ENCODE measurements around the gene AP4M1. TPM values are rescaled to one million over a fixed set of nuclear protein-coding genes. Genes with fewer than 3 reads are reported as not detected.

Gene AP4M1
- total RNA-seq, 4 donors from 2014 or later: 5.0 to 52.0 (median 33.6) TPM

DNA sequence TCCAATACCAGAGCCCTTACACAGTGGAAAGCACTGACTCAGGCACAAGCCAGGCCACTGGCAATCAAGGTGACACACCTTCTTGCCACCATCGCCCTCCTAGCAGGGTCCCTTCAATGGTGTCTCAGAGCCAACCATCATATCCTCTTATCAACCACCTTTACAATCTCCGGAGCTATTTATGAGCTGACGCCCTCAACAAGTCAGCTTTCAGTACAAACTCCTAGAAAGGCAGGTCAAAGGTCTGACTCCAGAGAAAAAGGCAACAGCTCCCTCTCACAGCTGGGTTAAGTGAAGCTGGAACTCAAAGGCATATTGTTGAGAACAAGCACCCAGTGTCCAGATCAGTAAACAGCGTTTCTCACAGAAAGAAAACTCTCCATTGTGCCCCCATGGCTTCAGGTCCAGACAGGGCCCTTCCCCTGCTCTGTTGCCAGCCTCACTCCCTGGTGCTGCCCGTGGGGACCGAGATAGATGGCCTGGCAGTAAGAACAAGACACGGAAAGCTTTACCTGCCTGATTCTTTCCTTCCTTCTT, 22.4 kb upstream of the AP4M1 start:
- no peak overlapping the region for H3K4me3 ChIP-seq
- no peak overlapping the region for H3K27ac ChIP-seq
- H3K36me3 ChIP-seq: no peaks in the 10 kb centered on the region
- TF ChIP-seq CTCF (IDR thresholded peaks at IDR 0.05) (no peak), POLR2A (IDR thresholded peaks at IDR 0.05) (no peak)
- no peak for DNase-seq
- no peaks in the 10 kb centered on the region for H3K9me3 ChIP-seq
- H3K27me3 ChIP-seq: no peaks in the 10 kb centered on the region
- H3K4me1 ChIP-seq: no peaks in the 10 kb centered on the region
- intact Hi-C loops (cut with DNase I; ENCODE audit: low total_unique reads): no loop called here

DNA sequence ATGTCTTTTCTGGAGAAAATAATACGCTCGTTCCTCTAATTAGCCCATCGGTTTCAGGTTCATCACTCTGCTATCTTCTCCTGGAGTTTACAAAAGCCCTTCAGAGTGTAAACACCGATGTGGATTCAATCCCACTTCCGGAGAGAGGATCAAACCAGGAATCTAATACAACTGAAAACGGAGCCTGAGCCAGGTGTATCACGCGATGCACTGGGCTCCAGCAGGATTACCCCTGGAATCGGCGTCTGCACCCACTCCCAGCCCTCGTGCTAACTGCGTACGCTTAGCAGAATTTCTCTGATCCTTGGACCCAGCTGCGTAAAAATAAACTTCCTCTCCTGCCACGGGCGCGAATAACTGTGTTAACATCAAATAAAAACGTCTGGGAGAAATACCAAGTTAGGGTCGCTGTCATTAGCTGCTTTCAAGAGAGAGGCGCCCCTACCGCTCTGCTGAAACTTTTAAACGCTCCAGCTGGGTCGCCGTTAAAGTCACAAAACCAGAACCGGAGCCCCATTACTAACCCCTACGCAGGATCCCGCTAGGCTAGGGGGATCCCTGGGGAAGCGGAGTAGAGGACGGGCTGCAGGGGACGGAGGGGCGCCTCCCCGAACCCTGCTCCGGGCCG, 20.4 kb upstream of the AP4M1 start:
- intact Hi-C loops (cut with DNase I; ENCODE audit: low total_unique reads): loop anchor here (2.0 kb wide), 1 partner anchor 46 kb away; the partner anchor contains the start of gene MBLAC1
- H3K4me1 ChIP-seq: no peaks in the 10 kb centered on the region
- no peak for DNase-seq

DNA sequence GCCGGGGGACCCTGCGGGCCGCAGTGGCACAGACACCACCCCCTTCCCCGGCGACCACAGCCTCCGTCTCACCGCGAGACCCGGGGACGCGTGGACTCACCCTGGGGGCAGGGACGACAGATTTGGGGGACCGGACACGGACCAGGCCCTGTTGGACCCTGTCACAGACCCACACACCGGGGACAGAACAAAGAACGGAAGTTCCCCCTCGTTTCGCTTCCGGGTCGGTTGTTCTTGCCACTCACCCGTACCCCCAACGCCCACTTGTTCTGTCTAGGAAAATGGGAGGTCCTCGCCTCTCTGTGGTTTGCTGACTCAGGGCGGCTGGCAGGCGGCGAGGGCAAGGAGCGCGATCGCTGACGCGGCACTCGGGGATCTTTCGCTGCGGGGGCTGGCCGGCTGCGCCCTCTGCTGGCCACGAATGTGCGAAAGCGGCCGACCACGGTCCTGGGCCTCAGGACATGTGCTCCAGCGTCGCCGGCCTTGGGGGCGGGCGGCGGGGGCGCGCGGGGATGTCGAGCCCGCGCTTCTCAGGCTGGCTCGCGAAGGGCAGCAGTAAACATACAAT, 19.8 kb upstream of the AP4M1 start, which contains the start of gene ZNF3:
Gene ZNF3 (minus strand): TSS at position 189 of the 568 bp plus-strand sequence. CDS start 4,366 bp downstream, outside the sequence.
- Histone ChIP-seq H3K9me3 (no peaks in the 10 kb centered on the region), H3K36me3 (no peaks in the 10 kb centered on the region), H3K4me3 (peak within 1 kb of the TSS; percentile 75 to 97), H3K27ac (peak within 1 kb of the TSS; percentile 73 to 84), H3K4me1 (no peaks in the 10 kb centered on the region), H3K27me3 (no peaks in the 10 kb centered on the region)
- DNase-seq: peak; percentile 98 to 99
- intact Hi-C loops (cut with DNase I; ENCODE audit: low total_unique reads): loop anchor here (2.0 kb wide), 1 partner anchor 45 kb away; the partner anchor contains the start of gene MBLAC1
- TF ChIP-seq POLR2A (IDR thresholded peaks at IDR 0.05): peak; percentile 35 to 75
- TF ChIP-seq CTCF (IDR thresholded peaks at IDR 0.05): peak; percentile 95 to 98 (median 96)

More for the DNA sequence above, 20.4 kb upstream of the AP4M1 start:
- H3K4me3 ChIP-seq: peak overlapping the region; percentile 75 to 97
- no peaks in the 10 kb centered on the region for H3K36me3 ChIP-seq
- H3K9me3 ChIP-seq: no peaks in the 10 kb centered on the region
- TF ChIP-seq POLR2A (IDR thresholded peaks at IDR 0.05): no peak
- TF ChIP-seq CTCF (IDR thresholded peaks at IDR 0.05): no peak
- H3K27me3 ChIP-seq: no peaks in the 10 kb centered on the region
- peak overlapping the region; percentile 73 to 84 for H3K27ac ChIP-seq

DNA sequence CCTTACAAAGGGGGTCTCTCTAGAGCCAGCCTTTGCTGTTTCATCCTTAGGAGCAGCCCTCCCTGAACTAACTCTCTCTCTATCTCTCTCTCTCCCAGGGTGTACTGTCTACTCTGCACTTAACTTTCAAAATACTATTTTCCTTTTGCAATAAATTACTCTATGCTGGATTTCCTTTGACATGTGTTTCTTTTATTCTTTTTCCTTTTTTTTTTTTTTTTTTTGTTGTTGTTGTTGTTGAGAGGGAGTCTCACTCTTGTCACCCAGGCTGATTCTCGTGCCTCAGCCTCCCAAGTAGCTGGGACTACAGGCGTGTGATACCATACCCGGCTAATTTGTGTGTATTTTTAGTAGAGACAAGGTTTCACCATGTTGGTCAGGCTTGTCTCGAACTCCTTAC, 18.5 kb upstream of the AP4M1 start:
- TF ChIP-seq POLR2A (IDR thresholded peaks at IDR 0.05): no peak
- no peak for TF ChIP-seq CTCF (IDR thresholded peaks at IDR 0.05)
- peak overlapping the region in 1 of 2 donors; percentile 71 for H3K27ac ChIP-seq
- peaks cover 0 to 5% of the 10 kb centered on the region in 2 donors for H3K4me1 ChIP-seq
- H3K9me3 ChIP-seq: no peaks in the 10 kb centered on the region
- DNase-seq: no peak
- H3K36me3 ChIP-seq: no peaks in the 10 kb centered on the region
- no peak overlapping the region for H3K4me3 ChIP-seq
- H3K27me3 ChIP-seq: no peaks in the 10 kb centered on the region
- intact Hi-C loops (cut with DNase I; ENCODE audit: low total_unique reads): no loop called here

- intact Hi-C loops (cut with DNase I; ENCODE audit: low total_unique reads): no loop called here
These were observed 15.9 kb upstream of the AP4M1 start for GRCh38 chr7:100085515-100085914.

More at GRCh38 chr7:100085515-100085914, 15.9 kb upstream of the AP4M1 start:
- H3K36me3 ChIP-seq: no peaks in the 10 kb centered on the region
- H3K27ac ChIP-seq: peak overlapping the region in 1 of 2 donors; percentile 95
- H3K4me3 ChIP-seq: no peak overlapping the region
- TF ChIP-seq POLR2A (IDR thresholded peaks at IDR 0.05): no peak
- TF ChIP-seq CTCF (IDR thresholded peaks at IDR 0.05): no peak
- H3K27me3 ChIP-seq: no peaks in the 10 kb centered on the region
- DNase-seq: no peak
- H3K9me3 ChIP-seq: no peaks in the 10 kb centered on the region
- H3K4me1 ChIP-seq: peaks cover 0 to 10% of the 10 kb centered on the region in 2 donors

Measured in uterus (tissue), 4 donors.